Measurements from ENCODE around the gene SPATA3. TPM values are rescaled to one million over a fixed set of nuclear protein-coding genes. Genes with fewer than 3 reads are reported as not detected.
A peak's percentile ranks its signal among the peaks of the same experiment; 100 is the strongest.

SPATA3 gene
- polyA plus RNA-seq, 3 donors, result not detected

- 33% methylated on average over 19 of the region's 24 CpGs for WGBS (ENCODE audit: insufficient coverage)
Measured at GRCh38 chr2:231000211-231000904, 4.4 kb downstream of the SPATA3 start.

DNA sequence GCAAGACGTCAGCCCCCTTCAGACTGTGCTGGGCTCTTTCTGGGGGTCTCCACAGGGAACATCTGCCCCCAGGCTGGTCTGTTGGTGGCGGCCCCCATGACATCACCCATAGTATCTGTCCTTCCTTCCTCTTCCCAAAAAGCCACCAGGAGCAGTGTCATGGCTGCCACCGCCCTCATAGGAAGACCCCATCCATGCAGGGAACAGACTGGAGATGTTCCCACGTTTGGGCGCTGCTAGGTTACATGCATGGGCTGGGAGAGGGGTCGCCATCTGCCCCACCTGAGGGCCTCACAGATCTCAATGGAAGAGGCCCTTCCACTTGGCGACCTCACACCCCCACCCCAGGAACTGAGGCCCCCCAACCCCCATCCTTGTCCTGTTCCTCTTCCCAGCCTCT is 5.1 kb downstream of the SPATA3 start:
- Histone ChIP-seq H3K27me3 (ENCODE audit: control insufficient read depth in 2 of 2, insufficient read depth in 2 of 2, low read length in 2 of 2) (peaks cover 3 to 10% of the 10 kb centered on the region in 2 donors), H3K4me2 (replicated peaks; ENCODE audit: extremely low read depth, low read length, poor library complexity, severe bottlenecking) (no peak overlapping the region), H3K9ac (ENCODE audit: insufficient read depth, low read length, poor library complexity, severe bottlenecking) (no peak overlapping the region), H2AFZ (ENCODE audit: insufficient read depth, low read depth, low read length, poor library complexity, severe bottlenecking) (no peak overlapping the region), H3K9me3 (replicated peaks in 1 of 2; ENCODE audit: control insufficient read depth in 1 of 2, insufficient read depth in 1 of 2, low read length in 2 of 2) (no peaks in the 10 kb centered on the region), H3K79me2 (ENCODE audit: insufficient read depth, low read length) (no peaks in the 10 kb centered on the region), H3K4me1 (ENCODE audit: control insufficient read depth in 1 of 2, insufficient read depth in 2 of 2, low read length in 2 of 2) (no peaks in the 10 kb centered on the region), H3K27ac (ENCODE audit: low read depth in 1 of 2, low read length in 2 of 2) (no peak overlapping the region), H3K36me3 (replicated peaks in 1 of 2; ENCODE audit: control insufficient read depth in 1 of 2, insufficient read depth in 2 of 2, low read length in 2 of 2) (no peaks in the 10 kb centered on the region), H3K4me3 (replicated peaks in 1 of 3; ENCODE audit: low read depth in 2 of 3, low read length in 3 of 3) (no peak overlapping the region), H4K20me1 (ENCODE audit: insufficient read depth, low read length) (no peaks in the 10 kb centered on the region)
- no peak overlapping the region for H3K4me3 Mint-ChIP-seq
- intact Hi-C loops (cut with micrococcal nuclease), result no loop called here
- H3K4me1 Mint-ChIP-seq, result peaks cover 6% of the 10 kb centered on the region
- H3K27ac Mint-ChIP-seq, result no peak overlapping the region
- DNase-seq, result no peak
- H3K9me3 Mint-ChIP-seq, result peaks cover 0 to 10% (median 9%) of the 10 kb centered on the region in 7 donors
- 70% methylated on average over 4 of the region's 7 CpGs for WGBS (ENCODE audit: insufficient coverage)
- no peaks in the 10 kb centered on the region for H3K36me3 Mint-ChIP-seq
- peaks cover 13 to 33% (median 19%) of the 10 kb centered on the region in 3 donors for H3K27me3 Mint-ChIP-seq (ENCODE audit: low read depth in 3 of 3)
- TF ChIP-seq, protein P1, sequence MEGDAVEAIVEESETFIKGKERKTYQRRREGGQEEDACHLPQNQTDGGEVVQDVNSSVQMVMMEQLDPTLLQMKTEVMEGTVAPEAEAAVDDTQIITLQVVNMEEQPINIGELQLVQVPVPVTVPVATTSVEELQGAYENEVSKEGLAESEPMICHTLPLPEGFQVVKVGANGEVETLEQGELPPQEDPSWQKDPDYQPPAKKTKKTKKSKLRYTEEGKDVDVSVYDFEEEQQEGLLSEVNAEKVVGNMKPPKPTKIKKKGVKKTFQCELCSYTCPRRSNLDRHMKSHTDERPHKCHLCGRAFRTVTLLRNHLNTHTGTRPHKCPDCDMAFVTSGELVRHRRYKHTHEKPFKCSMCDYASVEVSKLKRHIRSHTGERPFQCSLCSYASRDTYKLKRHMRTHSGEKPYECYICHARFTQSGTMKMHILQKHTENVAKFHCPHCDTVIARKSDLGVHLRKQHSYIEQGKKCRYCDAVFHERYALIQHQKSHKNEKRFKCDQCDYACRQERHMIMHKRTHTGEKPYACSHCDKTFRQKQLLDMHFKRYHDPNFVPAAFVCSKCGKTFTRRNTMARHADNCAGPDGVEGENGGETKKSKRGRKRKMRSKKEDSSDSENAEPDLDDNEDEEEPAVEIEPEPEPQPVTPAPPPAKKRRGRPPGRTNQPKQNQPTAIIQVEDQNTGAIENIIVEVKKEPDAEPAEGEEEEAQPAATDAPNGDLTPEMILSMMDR (IDR thresholded peaks at IDR 0.05), result no peak

More at GRCh38 chr2:231000211-231000904, 4.4 kb downstream of the SPATA3 start:
- Mint-ChIP-seq H3K4me1 (peaks cover 6% of the 10 kb centered on the region), H3K9me3 (peaks cover 0 to 9% (median 7%) of the 10 kb centered on the region in 7 donors), H3K27me3 (ENCODE audit: low read depth in 3 of 3) (peaks cover 15 to 35% (median 19%) of the 10 kb centered on the region in 3 donors), H3K27ac (no peak overlapping the region), H3K36me3 (no peaks in the 10 kb centered on the region), H3K4me3 (peak overlapping the region in 1 of 2 donors; percentile 22)
- peak in 1 of 3 donors; percentile 20 for DNase-seq
- no peaks in the 10 kb centered on the region for H3K36me3 ChIP-seq (replicated peaks in 1 of 2; ENCODE audit: control insufficient read depth in 1 of 2, insufficient read depth in 2 of 2, low read length in 2 of 2)
- intact Hi-C loops (cut with micrococcal nuclease), result no loop called here
- H3K27me3 ChIP-seq (ENCODE audit: control insufficient read depth in 2 of 2, insufficient read depth in 2 of 2, low read length in 2 of 2), result peaks cover 3 to 10% of the 10 kb centered on the region in 2 donors
- H3K4me1 ChIP-seq (ENCODE audit: control insufficient read depth in 1 of 2, insufficient read depth in 2 of 2, low read length in 2 of 2), result no peaks in the 10 kb centered on the region
- H3K4me2 ChIP-seq (replicated peaks; ENCODE audit: extremely low read depth, low read length, poor library complexity, severe bottlenecking), result no peak overlapping the region
- H2AFZ ChIP-seq (ENCODE audit: insufficient read depth, low read depth, low read length, poor library complexity, severe bottlenecking), result peak overlapping the region; percentile 29
- H3K4me3 ChIP-seq (replicated peaks in 1 of 3; ENCODE audit: low read depth in 2 of 3, low read length in 3 of 3), result no peak overlapping the region
- no peak overlapping the region for H3K9ac ChIP-seq (ENCODE audit: insufficient read depth, low read length, poor library complexity, severe bottlenecking)
- no peaks in the 10 kb centered on the region for H3K79me2 ChIP-seq (ENCODE audit: insufficient read depth, low read length)
- TF ChIP-seq, protein P1 (IDR thresholded peaks at IDR 0.05), result no peak
- H4K20me1 ChIP-seq (ENCODE audit: insufficient read depth, low read length), result no peaks in the 10 kb centered on the region
- H3K27ac ChIP-seq (ENCODE audit: low read depth in 1 of 2, low read length in 2 of 2), result no peak overlapping the region
- H3K9me3 ChIP-seq (replicated peaks in 1 of 2; ENCODE audit: control insufficient read depth in 1 of 2, insufficient read depth in 1 of 2, low read length in 2 of 2), result no peaks in the 10 kb centered on the region

All from CD14-positive monocyte (primary cell).